Measurements from ENCODE around the gene SLC5A9. TPM values are rescaled to one million over a fixed set of nuclear protein-coding genes. Genes with fewer than 3 reads are reported as not detected.
A peak's percentile ranks its signal among the peaks of the same experiment; 100 is the strongest.

SLC5A9 gene
- total and polyA plus RNA-seq, 2 of the 13 experiments (the other 11 are each of a cell fraction or from before 2014, with no cell fraction given), result 42.0 to 65.0 TPM

- TF ChIP-seq FOXP4 (CRISPR knock-in tag; IDR thresholded peaks at IDR 0.05) (peak; percentile 43; the same call in 1 of the 2 replicates), AKAP8 (CRISPR knock-in tag; IDR thresholded peaks at IDR 0.05) (no peak), PHF21A (CRISPR knock-in tag; IDR thresholded peaks at IDR 0.05) (peak; percentile 55; the same call in 1 of the 2 replicates), ZNF414 (CRISPR knock-in tag; IDR thresholded peaks at IDR 0.05) (0 out of 2 replicates have a peak, but pooled peaks have one; percentile 41), FOXP1 (IDR thresholded peaks at IDR 0.05) (no peak), FOXP1 (CRISPR knock-in tag; IDR thresholded peaks at IDR 0.05) (peak; percentile 55; the same call in 1 of the 2 replicates), NCOA5 (CRISPR knock-in tag; IDR thresholded peaks at IDR 0.05) (no peak), POLR2A (IDR thresholded peaks at IDR 0.05; ENCODE audit: insufficient read depth in 1 of 2, low read depth in 2 of 2, low read length in 2 of 2) (peak; percentile 93 to 97), ZNF710 (CRISPR knock-in tag; IDR thresholded peaks at IDR 0.05; ENCODE audit: borderline replicate concordance) (peak; percentile 89; the same call in 1 of the 2 replicates), ZNF331 (CRISPR knock-in tag; IDR thresholded peaks at IDR 0.05) (peak; percentile 63; the same call in 1 of the 2 replicates), GFI1 (CRISPR knock-in tag; IDR thresholded peaks at IDR 0.05; ENCODE audit: borderline replicate concordance) (0 out of 2 replicates have a peak, but pooled peaks have one; percentile 36), JARID2 (CRISPR knock-in tag; IDR thresholded peaks at IDR 0.05; ENCODE audit: insufficient replicate concordance) (no peak), CEBPB (IDR thresholded peaks at IDR 0.05; ENCODE audit: borderline replicate concordance, low read depth, low read length) (peak; percentile 70)
- TF ChIP-seq, protein P1, sequence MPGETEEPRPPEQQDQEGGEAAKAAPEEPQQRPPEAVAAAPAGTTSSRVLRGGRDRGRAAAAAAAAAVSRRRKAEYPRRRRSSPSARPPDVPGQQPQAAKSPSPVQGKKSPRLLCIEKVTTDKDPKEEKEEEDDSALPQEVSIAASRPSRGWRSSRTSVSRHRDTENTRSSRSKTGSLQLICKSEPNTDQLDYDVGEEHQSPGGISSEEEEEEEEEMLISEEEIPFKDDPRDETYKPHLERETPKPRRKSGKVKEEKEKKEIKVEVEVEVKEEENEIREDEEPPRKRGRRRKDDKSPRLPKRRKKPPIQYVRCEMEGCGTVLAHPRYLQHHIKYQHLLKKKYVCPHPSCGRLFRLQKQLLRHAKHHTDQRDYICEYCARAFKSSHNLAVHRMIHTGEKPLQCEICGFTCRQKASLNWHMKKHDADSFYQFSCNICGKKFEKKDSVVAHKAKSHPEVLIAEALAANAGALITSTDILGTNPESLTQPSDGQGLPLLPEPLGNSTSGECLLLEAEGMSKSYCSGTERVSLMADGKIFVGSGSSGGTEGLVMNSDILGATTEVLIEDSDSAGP (CRISPR knock-in tag; IDR thresholded peaks at IDR 0.05; ENCODE audit: borderline replicate concordance), result peak; percentile 58
- TF ChIP-seq, protein P2, sequence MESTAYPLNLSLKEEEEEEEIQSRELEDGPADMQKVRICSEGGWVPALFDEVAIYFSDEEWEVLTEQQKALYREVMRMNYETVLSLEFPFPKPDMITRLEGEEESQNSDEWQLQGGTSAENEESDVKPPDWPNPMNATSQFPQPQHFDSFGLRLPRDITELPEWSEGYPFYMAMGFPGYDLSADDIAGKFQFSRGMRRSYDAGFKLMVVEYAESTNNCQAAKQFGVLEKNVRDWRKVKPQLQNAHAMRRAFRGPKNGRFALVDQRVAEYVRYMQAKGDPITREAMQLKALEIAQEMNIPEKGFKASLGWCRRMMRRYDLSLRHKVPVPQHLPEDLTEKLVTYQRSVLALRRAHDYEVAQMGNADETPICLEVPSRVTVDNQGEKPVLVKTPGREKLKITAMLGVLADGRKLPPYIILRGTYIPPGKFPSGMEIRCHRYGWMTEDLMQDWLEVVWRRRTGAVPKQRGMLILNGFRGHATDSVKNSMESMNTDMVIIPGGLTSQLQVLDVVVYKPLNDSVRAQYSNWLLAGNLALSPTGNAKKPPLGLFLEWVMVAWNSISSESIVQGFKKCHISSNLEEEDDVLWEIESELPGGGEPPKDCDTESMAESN (CRISPR knock-in tag; conservative IDR thresholded peaks at IDR 0.05), result 0 out of 2 replicates have a peak, but pooled peaks have one; percentile 24
- TF ChIP-seq, protein P3, sequence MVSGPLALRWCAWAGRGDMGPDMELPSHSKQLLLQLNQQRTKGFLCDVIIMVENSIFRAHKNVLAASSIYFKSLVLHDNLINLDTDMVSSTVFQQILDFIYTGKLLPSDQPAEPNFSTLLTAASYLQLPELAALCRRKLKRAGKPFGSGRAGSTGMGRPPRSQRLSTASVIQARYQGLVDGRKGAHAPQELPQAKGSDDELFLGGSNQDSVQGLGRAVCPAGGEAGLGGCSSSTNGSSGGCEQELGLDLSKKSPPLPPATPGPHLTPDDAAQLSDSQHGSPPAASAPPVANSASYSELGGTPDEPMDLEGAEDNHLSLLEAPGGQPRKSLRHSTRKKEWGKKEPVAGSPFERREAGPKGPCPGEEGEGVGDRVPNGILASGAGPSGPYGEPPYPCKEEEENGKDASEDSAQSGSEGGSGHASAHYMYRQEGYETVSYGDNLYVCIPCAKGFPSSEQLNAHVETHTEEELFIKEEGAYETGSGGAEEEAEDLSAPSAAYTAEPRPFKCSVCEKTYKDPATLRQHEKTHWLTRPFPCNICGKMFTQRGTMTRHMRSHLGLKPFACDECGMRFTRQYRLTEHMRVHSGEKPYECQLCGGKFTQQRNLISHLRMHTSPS (CRISPR knock-in tag; IDR thresholded peaks at IDR 0.05; ENCODE audit: low read depth), result peak; percentile 64; the same call in 1 of the 2 replicates
These were observed at the start of gene SLC5A9 (continued) for GRCh38 chr1:48222501-48223242.
